SU-DHL-6 (cell line): ENCODE measurements around the gene TLX3.

Experiments
- H2AFZ ChIP-seq: fragments of 200-600 bp; sonication (generic); 2 replicates; pipeline ENCODE4 v1.6.1; 2014; ENCODE audit warnings: low read depth, mild to moderate bottlenecking, moderate library complexity, mixed read lengths, antibody characterized with exemption, low read length; ENCODE audit not compliant: severe bottlenecking
- H3F3A ChIP-seq: fragments of 200-600 bp; shearing (Covaris generic); 2 replicates; pipeline ENCODE4 v1.6.0; 2016; ENCODE audit warnings: antibody characterized with exemption, mild to moderate bottlenecking; ENCODE audit not compliant: insufficient read depth
- H3K27ac ChIP-seq: fragments of 200-600 bp; sonication (generic); 2 replicates; pipeline ENCODE4 v1.5.1; 2016; ENCODE audit warnings: low read depth, mild to moderate bottlenecking, low read length, moderate library complexity, mixed read lengths
- H3K27me3 ChIP-seq: fragments of 200-600 bp; sonication (generic), shearing (Covaris generic); 2 replicates; pipeline ENCODE4 v1.6.0; 2014; ENCODE audit warnings: mild to moderate bottlenecking, low read length
- H3K36me3 ChIP-seq: fragments of 200-600 bp; sonication (generic); 2 replicates; pipeline ENCODE4 v1.6.1; 2014; ENCODE audit warnings: mild to moderate bottlenecking, low read length, mixed read lengths
- H3K4me2 ChIP-seq: fragments of 300-600, 200-600 bp; shearing (Covaris generic), sonication (generic); 2 replicates; pipeline ENCODE4 v1.6.0; 2014; ENCODE audit warnings: low read length, low read depth, mild to moderate bottlenecking; ENCODE audit not compliant: poor library complexity, severe bottlenecking
- H3K4me3 ChIP-seq: fragments of 200-600 bp; sonication (generic); 2 replicates; pipeline ENCODE4 v1.5.1; 2014; ENCODE audit warnings: antibody characterized with exemption, low read length, mild to moderate bottlenecking, mixed read lengths; ENCODE audit not compliant: insufficient read depth, poor library complexity, severe bottlenecking
- H3K79me2 ChIP-seq: fragments of 200-600 bp; sonication (generic); 2 replicates; pipeline ENCODE4 v1.6.1; 2014; ENCODE audit warnings: mild to moderate bottlenecking, low read length, moderate library complexity; ENCODE audit not compliant: insufficient read depth
- H3K9ac ChIP-seq: fragments of 200-600 bp; sonication (generic); 2 replicates; pipeline ENCODE4 v1.7.0; 2014; ENCODE audit warnings: mild to moderate bottlenecking, low read length
- H3K9me2 ChIP-seq: fragments of 200-600 bp; sonication (generic); replicated peaks from 2 replicates; pipeline ENCODE4 v1.6.1; 2014; ENCODE audit warnings: low read length; ENCODE audit not compliant: insufficient read depth
- H3K9me3 ChIP-seq: fragments of 200-600 bp; sonication (generic); 2 replicates; pipeline ENCODE4 v1.6.1; 2014; ENCODE audit warnings: low read length, mixed read lengths; ENCODE audit not compliant: insufficient read depth
- H4K20me1 ChIP-seq: fragments of 200-600 bp; sonication (generic); 2 replicates; pipeline ENCODE4 v1.6.1; 2014; ENCODE audit warnings: low read depth, mild to moderate bottlenecking, antibody characterized with exemption, low read length, moderate library complexity, mixed read lengths
- EZH2phosphoT487 ChIP-seq: fragments of 200-600 bp; sonication (generic), shearing (Covaris generic); conservative IDR thresholded peaks from 2 replicates; pipeline ENCODE4 v1.6.1; 2018; ENCODE audit warnings: mild to moderate bottlenecking, antibody characterized with exemption, low read length, moderate library complexity, mixed read lengths
- TF ChIP-seq, protein P1 (sequence below): fragments of 200-600 bp; sonication (generic); IDR thresholded peaks from one replicate; pipeline ENCODE4 v1.5.1; 2017; ENCODE audit warnings: antibody characterized with exemption, mild to moderate bottlenecking, low read length, moderate library complexity; ENCODE audit not compliant: insufficient read depth, poor library complexity, severe bottlenecking

TLX3 gene

DNA sequence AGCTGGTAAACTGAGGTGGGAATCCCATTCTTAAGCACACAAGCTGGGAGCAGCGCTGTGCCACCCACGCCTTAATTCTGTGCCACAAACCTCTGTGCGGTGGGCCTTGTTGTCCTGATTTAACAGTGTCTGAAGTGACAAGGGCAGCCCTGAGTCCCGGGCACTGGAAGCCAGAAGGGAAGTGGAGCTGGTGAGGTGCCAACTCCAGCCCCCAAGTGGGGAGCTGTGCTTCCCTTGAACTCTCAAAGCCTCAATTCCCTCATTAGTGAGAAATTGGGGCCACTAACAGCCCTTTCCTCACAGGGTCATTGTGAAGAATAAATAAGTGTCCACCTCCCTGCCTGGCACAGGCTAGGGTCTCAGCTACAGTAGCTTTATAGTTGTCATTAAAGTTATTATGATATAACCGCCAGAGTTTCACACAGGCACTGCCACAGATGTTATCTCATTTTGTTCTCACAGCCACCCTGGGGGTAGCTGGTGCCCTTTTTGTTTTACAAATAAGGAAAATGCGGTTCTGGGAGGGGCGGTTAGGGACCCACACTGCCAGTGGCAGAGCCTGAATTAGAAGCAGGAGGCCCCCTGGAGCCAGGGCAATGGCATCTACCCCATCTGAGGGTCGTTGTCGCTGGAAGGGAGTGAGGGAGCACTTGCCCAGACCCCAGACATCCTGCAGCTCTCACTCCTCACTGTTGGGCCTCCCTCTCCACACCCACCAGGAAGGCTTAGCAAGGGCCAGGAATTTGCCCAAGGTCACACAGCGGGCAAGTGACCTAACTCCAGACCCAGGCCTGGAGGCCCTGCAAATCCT is 2.1 kb upstream of the TLX3 start:
- Histone ChIP-seq H3K27ac (no peak overlapping the region), H3K9me2 (no peaks in the 10 kb centered on the region), H3F3A (no peaks in the 10 kb centered on the region), H3K36me3 (no peaks in the 10 kb centered on the region), H3K79me2 (no peaks in the 10 kb centered on the region), H3K27me3 (no peaks in the 10 kb centered on the region), H3K9ac (no peak overlapping the region), H4K20me1 (no peaks in the 10 kb centered on the region), H3K9me3 (no peaks in the 10 kb centered on the region), H3K4me3 (no peak overlapping the region), H2AFZ (no peak overlapping the region), H3K4me2 (no peak overlapping the region)
- TF ChIP-seq EZH2phosphoT487: no peak
- TF ChIP-seq, protein P1, sequence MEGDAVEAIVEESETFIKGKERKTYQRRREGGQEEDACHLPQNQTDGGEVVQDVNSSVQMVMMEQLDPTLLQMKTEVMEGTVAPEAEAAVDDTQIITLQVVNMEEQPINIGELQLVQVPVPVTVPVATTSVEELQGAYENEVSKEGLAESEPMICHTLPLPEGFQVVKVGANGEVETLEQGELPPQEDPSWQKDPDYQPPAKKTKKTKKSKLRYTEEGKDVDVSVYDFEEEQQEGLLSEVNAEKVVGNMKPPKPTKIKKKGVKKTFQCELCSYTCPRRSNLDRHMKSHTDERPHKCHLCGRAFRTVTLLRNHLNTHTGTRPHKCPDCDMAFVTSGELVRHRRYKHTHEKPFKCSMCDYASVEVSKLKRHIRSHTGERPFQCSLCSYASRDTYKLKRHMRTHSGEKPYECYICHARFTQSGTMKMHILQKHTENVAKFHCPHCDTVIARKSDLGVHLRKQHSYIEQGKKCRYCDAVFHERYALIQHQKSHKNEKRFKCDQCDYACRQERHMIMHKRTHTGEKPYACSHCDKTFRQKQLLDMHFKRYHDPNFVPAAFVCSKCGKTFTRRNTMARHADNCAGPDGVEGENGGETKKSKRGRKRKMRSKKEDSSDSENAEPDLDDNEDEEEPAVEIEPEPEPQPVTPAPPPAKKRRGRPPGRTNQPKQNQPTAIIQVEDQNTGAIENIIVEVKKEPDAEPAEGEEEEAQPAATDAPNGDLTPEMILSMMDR: no peak

DNA sequence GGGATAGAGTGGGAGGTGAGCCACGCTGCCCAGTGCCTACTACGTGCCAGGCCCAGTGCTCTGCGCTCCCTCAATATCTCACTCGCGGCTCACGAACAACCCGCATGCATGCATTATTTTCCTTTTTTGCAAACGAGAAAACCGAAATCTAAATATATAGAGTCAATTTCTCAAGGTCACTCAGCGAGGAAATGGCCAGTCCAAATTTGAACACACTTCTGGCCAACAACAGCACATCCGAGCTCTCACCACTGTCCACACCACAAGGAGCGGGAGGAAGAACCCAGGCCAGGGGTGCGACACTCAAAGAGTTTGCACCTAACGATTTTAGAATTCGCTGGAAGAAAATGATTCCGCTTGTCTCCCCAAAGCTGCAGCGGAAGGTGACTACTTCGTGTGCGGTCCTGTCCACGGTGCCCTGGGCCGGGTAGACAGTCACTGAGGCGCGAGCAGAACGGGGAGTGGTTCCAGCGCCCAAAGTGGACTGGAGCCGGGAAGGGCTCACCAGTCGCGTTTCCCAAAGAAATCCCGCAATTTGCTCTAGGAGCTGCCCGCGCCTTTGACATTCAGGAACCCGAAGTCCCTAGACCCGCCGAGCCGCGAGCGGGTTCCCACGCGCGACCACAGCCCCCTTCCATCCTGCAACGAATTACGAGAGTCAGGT is 1.1 kb upstream of the TLX3 start:
- no peaks in the 10 kb centered on the region for H3F3A ChIP-seq
- H3K79me2 ChIP-seq: no peaks in the 10 kb centered on the region
- no peaks in the 10 kb centered on the region for H3K9me2 ChIP-seq
- no peak overlapping the region for H2AFZ ChIP-seq
- H3K27me3 ChIP-seq: no peaks in the 10 kb centered on the region
- no peak overlapping the region for H3K27ac ChIP-seq
- H3K36me3 ChIP-seq: no peaks in the 10 kb centered on the region
- no peak overlapping the region for H3K4me3 ChIP-seq
- TF ChIP-seq, protein P1: no peak
- TF ChIP-seq EZH2phosphoT487: no peak
- H3K9me3 ChIP-seq: no peaks in the 10 kb centered on the region
- H3K4me2 ChIP-seq: no peak overlapping the region
- no peaks in the 10 kb centered on the region for H4K20me1 ChIP-seq
- no peak overlapping the region for H3K9ac ChIP-seq

DNA sequence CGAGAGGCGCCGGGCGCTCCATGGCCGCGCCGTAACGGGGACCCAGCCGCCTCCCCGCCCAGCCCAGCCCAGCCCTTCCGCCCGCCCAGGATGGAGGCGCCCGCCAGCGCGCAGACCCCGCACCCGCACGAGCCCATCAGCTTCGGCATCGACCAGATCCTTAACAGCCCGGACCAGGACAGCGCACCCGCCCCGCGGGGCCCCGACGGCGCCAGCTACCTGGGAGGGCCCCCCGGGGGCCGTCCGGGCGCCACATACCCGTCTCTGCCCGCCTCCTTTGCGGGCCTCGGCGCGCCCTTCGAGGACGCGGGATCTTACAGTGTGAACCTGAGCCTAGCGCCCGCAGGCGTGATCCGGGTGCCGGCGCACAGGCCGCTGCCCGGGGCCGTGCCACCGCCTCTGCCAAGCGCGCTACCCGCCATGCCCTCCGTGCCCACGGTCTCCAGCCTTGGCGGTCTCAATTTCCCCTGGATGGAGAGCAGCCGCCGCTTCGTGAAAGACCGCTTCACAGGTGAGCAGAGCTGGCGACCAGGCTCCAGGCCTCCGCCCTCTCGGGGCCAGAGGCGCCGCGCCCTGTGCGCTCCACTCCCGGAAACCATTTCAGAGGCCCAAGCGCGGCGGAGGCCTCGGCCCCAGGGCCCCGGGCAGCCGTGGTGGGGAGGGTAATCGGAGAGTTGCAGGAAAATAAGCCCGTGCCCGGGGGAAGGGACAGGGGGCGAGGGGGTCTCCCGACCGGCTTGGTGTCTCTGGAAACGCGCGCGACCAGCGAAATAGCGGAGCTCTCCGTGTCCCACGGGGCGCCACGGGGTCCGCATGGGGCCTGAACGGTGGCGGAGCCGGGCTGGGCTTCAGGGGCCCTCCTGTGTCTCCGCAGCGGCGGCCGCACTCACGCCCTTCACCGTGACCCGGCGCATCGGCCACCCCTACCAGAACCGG is 496 bp downstream of the TLX3 start:
- Histone ChIP-seq H3K4me2 (no peak overlapping the region), H3K9me3 (no peaks in the 10 kb centered on the region), H4K20me1 (no peaks in the 10 kb centered on the region), H3K27me3 (no peaks in the 10 kb centered on the region), H3K9ac (no peak overlapping the region), H2AFZ (no peak overlapping the region), H3K27ac (no peak overlapping the region), H3K79me2 (no peaks in the 10 kb centered on the region), H3K36me3 (no peaks in the 10 kb centered on the region), H3K9me2 (no peaks in the 10 kb centered on the region), H3K4me3 (no peak overlapping the region), H3F3A (no peaks in the 10 kb centered on the region)
- TF ChIP-seq, protein P1: no peak
- no peak for TF ChIP-seq EZH2phosphoT487
